Activated CD4-positive, alpha-beta T cell treated with anti-CD3 and anti-CD28 coated beads, Interleukin-10, Interleukin-2, amounts not matched to agents 100 ng/mL and 50 ng/mL, durations not matched to agents 16 hours and 8 hours (primary cell): ENCODE measurements around the gene SAMD9.
"Not testable (repeated sequence)": the region's sequence is repeated elsewhere in the genome, so short reads cannot be mapped to it uniquely, and the experiment has no call there.

Source experiments
- DNase-seq: peaks from one replicate; pipeline ENCODE4 v3.0.0-alpha.2; 2020

SAMD9 gene

DNA sequence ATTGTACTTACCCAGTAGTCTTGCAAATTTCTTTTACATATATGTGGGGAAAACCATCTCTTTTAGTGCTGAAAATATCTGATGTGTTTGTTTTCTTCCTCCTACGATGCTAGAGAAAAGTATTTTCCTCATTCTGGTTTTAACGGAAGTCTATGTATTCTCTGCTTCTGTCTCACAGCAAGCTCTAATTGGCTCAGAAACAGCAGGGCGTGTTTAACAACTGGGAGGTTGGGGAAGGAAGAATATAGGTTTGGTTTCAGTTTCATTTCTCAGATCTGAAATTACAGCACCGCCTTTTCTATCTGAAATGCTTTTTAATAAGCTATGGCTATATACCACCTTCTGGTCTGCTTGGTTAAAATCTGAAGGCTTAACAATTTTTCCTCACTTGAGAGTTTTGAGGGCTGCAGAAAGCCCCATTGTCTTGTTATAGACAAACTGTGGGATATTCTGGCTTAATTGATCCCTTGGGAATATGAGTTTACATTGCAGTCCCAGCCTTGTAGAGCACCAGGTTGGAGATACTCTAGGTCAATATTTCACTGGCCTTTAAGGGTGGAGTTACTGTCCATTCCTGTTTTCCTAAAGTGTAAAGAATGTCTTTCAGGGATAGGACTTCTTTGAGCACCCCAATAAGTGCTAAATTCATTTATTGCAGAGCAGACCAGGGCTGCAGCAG lies at the start of gene SAMD9:
Gene SAMD9, minus strand, starts transcription at position 128 of the 679 bp plus-strand sequence. CDS start 11,882 bp downstream, outside the sequence.
- DNase-seq: peak; percentile 85

DNA sequence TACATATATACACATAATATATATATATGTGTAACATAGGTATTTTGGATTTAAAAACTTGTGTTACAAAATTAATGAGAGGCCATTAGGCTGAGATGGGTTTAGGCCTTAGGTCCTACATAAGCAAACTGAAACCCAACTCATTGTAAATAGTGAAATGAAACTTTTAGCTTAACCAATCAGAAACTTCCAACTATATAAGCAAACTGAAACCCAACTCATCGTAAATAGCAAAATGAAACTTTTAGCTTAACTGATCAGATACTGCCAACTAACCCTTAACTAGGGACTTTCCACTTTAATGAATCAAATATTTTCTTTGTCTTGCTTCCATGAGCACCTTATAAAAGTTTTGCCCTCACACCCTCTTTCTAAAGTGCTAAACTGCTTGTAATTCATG lies 47.7 kb upstream of the SAMD9 start:
- DNase-seq: peak; percentile 49

DNA sequence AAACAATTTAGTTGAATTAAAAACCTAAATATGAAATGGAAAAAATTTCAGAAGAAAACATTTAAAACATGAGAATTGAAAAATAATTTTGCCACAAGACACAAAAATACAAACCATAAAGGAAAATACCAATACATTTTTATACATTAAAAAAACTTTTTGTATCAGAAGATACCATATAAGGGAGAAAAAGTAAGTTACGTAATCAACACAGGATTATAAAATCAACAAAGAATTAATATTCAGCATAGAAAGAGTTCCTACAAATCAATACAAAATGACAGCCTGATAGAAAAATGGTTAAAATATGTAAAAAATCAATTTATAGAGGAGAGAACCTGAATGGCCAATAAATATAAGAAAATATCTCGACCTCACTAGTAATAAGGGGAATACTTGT lies 47.0 kb upstream of the SAMD9 start:
- DNase-seq: no peak

GRCh38 chr7:93161181-93161762 lies 43.5 kb upstream of the SAMD9 start:
- DNase-seq: no peak

- no peak for DNase-seq
Observed at GRCh38 chr7:93160410-93160809, 42.6 kb upstream of the SAMD9 start.

DNA sequence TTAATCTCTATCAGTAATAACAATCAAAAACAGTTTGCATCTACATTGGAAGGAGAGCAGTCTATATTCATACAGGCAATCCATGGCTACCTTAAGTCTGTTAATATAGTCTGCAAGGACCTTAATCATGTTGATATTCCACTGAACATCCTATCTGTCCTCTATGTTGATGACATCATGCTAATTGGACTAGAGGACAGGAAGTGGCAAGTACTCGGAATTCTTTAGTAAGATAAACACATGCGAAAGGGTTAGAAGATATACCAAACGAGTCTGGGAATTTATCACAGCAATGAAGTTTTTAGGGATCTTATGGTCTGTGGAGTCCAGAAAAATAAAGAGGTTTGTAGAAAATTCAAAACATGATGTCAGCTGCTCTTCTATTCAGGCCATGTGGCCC lies 41.7 kb upstream of the SAMD9 start:
- no peak for DNase-seq

DNA sequence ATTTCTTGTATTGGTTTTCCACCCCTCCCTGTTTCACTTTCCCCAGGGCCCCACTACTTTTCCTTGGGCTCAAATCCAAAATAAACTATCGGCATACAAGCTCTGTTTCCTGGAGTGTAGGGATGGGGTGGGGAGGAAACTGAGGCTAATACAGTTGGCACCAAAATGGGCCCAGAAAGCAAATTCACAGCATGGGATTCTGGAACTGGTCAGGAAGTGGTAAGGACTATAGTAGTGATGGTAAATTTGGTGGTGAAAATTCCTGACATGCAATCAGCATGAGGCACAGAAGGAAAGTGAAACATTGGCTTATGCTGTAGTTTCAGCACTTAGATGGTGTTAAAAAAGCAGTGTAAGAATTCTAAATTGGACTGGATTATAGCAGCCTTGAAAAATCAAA lies 39.1 kb upstream of the SAMD9 start:
- DNase-seq: no peak

DNA sequence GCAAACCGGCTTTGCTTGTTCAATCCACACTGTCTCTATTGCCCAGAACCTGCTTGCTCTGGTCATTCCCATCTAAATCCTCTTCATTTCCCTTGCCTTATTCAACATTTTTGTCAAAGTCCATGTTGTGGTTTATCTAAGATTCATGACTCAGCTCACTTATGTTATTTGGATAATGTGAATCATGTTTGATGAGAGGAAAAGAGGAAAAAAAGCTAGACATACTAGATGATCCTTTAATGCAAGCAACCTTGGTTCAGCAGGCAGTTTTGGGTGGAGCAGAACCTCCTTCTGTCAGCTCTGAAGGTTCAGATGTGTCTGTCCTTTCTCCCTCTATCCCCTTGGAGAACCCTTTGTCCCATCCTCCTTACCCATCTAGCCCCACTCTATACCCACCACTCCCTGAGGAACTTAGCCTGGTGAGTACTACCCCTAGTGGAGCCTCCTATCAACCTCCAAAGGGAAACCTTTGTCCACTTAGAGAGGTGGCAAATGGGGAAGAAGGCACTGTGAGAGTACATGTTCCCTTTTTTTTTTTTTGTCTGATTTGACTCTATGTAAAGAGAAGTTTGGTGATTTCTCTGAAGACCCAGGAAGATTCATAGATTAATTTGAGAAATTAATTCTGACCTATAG lies 32.5 kb upstream of the SAMD9 start:
- no peak for DNase-seq

- DNase-seq: no peak
Observed at GRCh38 chr7:93148727-93149126, 30.9 kb upstream of the SAMD9 start.

- DNase-seq: peak; percentile 48
Observed at GRCh38 chr7:93148144-93148543, 30.4 kb upstream of the SAMD9 start, which contains the start of gene SAMD9L. Gene SAMD9L, minus strand, starts transcription at chr7:93148385. Its CDS starts 12,414 bp downstream, at chr7:93135971.

DNA sequence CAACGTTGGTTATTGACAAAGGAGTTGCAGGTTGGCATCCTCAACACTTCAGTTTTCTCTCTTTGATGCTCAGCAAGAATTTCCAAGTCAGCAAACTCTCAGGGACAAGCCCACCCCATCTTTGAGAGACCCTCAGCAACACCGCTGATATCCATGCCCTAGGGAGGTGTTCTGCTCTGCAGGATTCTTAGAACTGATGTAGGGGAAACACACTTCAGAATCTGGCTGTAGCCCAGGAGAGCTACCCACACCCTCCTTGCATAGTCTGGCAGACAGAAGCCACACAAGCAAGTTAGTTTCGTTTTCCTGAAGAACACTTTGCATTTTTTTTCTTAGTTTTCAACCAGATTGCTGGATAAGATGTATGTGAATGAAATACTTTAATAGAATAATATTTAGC lies 29.6 kb upstream of the SAMD9 start:
- peak; percentile 66 for DNase-seq

DNA sequence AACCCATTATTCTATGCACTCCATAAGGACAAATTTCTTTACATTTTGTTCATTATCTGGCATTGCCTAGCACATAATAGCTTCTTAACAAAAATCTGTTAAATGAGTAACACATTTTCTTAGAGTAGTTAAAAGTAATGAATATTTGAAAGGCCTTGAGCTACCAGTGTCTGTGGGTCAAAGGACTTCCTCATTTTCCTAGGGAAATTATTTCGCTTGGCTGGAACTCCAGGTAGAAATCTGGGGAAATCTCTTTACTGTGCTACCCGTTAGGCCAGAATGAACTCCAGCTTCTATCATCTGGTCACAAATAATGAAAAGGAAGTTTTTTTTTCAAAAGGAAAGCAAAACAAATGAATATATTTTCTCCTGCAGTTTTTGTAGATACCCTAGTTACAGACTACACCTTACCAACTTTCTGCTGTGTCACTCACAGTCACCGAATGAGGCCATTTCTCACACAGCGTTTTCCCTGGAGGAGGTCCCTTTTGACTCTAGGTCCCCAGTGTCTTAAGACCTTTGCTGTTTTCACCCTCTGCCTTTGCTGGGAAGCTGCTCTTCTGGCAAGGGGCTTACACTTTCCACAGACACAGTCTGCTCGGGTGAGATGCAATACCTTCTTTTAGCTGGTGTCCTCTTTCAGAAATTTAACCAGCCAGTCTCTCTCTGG lies 28.8 kb upstream of the SAMD9 start:
- peak; percentile 30 for DNase-seq

- no peak for DNase-seq
Observed at GRCh38 chr7:93146036-93146435, 28.3 kb upstream of the SAMD9 start.

GRCh38 chr7:93145354-93145753 lies 27.6 kb upstream of the SAMD9 start:
- no peak for DNase-seq

DNA sequence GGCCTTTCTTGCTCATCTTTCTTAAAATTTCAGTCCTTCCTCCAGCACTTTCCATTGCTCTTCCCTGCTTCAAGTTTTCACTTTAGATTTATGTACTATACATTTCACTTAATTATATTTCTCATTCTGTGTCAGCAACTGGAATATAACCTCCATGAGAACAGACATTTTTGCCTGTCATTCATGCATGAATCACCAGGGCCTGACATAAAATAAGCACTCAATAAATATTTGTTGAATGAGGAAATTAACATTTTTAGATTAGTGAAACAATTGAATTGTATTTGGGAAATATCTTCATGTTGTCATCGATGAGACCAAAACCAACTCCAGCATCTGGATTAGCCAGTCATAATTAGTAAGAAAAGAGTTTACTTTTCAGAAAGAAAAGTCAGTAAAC lies 24.3 kb upstream of the SAMD9 start:
- no peak for DNase-seq

DNA sequence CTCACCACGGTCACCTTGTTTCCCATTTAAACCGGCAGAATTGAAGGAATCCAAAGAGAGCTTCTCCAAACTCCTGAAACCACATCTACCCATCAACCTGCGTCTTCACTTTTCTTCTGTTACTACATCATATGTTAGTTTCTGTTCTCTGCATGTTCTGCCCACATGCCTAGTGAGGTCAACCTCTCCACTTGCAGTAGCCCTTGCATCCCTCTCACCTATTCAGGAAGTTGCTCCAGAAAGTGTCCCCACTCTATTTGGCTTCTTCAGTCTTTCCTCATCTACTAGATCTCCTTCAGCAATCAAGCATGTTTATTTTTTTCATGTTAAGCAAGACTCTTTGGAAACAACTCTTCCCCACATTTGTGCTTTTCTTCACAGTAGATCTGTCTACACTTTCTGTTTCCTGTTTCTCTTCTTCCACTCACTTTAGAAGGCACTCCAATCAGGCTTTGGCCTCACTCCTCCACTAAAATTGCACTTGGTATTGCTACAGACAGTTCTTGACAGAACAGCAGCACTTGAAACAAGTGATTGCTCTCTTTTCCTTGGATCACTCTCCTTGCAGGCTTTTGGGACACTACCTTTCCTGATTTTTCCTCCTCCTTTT lies 22.9 kb upstream of the SAMD9 start:
- no peak for DNase-seq

DNA sequence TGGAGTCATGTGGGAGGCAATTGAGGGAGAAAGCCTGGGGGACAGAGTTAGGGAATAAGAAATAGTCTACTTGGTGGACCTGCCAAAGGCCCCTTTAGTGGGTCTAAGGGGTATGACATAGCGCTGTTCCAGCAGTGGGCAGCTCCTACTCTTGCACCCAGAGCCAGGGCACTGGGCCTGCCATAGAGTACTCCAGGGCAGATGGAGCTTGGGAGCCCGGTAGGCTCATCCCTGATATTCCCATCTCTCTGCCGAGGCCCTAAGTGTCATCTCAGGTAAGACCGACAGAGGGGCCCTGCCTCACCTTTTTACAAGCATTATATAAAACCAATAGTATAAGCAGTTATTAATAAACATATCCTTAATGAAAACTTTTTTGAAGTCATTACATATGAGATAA lies 20.8 kb upstream of the SAMD9 start:
- DNase-seq: no peak

- no peak for DNase-seq
Observed at GRCh38 chr7:93133005-93133404, 15.2 kb upstream of the SAMD9 start.

- DNase-seq: no peak
Observed at GRCh38 chr7:93132216-93132615, 14.4 kb upstream of the SAMD9 start.

- not testable (repeated sequence) for DNase-seq
Observed at GRCh38 chr7:93126954-93127353, 9.2 kb upstream of the SAMD9 start.

GRCh38 chr7:93123532-93123931 lies 5.8 kb upstream of the SAMD9 start:
- DNase-seq: not testable (repeated sequence)

DNA sequence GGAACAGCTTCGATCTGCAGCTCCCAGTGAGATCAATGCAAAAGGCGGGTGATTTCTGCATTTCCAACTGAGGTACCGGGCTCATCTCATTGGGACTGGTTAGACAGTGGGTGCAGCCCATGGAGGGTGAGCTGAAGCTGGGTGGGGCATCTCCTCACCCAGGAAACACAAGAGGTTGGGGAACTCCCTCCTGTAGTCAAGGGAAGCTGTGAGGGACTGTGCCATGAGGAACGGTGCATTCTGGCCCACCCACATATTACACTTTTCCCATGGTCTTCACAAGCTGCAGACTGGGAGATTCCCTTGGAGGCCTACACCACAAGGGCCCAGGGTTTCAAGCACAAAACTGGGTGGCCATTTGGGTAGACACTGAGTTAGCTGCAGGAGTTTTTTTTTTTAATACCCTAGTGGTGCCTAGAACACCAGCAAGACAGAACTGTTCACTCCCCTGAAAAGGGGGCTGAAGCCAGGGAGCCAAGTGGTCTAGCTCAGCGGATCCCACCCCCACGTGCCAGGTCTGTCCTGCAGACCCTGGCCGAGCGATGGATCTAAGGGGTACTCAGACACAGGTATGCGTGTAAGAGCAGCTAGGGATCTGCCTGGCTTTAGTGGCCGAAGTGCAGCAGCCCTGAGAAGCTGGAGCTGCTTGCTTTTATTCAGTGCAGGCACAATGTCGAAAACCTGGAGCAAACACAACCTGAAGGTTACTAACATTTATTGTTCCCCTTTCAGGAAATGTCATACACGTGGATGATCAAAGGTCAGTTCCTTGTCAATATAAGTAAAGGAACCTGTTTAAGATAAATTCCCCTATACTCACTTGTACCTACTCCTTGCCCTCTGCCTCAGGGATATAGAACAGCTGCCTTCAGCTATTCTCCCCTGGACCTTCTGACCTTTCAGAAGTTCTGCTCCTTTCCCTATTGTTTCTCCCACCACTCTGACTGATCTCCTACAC lies 3.1 kb upstream of the SAMD9 start:
- DNase-seq: no peak
